CD4-positive, alpha-beta T cell treated with Interleukin-17A for 4 hours (primary cell): ENCODE data around the gene ZNF746.

Experiments
- DNase-seq: peaks from one replicate; pipeline ENCODE4 v3.0.0-alpha.2; 2020; ENCODE audit warnings: mixed read lengths

Gene ZNF746

DNA sequence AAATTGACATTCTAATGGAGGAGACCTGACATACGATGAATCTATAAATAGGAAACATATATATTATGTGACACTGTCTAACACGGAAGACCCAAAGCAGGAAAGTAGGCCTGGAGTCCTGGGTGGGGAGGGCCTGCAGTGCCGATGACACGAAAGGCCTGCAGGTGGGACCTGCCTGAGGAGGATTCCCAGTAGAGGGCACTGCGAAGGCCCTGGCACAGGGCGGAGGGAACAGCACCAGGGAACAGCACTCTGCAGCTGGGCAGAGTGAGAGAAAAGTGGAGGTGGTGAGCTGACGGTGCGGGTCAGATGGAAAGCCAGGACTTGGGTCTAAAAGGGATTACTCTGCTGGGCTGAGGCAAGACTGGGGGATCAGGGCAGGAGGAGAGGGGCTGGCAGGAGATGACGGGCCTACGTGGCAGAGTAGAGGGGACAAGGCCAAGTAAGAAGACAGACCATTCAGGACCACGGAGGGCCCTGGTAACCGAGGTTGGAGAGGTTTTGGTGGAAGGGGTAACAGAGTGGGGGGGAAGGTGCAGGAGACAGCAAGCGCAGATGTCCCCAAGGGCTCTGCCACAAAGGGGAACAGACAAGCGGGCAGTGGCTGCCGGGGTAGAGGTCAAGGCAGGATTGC is 8.1 kb downstream of the ZNF746 start:
- peak; percentile 30 for DNase-seq

DNA sequence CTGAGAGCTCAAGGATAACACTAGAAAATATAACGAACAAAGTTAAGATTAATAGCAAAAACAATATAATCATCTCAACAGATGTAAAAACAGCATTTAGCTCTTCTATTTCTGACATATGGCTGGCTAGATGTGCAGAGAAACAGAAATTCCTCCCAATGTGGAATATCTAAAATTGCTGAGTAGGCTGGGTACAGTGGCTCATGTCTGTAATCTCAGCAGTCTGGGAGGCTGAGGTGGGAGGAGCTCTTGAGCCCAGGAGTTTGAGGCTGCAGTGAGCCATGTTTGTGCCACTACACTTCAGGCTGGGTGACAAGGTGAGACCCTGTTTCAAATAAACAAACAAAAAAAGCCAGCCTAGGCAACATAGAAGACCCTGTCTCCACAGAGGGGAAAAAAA is 18.0 kb downstream of the ZNF746 start:
- no peak for DNase-seq

GRCh38 chr7:149478754-149479153 is 18.9 kb downstream of the ZNF746 start:
- no peak for DNase-seq

DNA sequence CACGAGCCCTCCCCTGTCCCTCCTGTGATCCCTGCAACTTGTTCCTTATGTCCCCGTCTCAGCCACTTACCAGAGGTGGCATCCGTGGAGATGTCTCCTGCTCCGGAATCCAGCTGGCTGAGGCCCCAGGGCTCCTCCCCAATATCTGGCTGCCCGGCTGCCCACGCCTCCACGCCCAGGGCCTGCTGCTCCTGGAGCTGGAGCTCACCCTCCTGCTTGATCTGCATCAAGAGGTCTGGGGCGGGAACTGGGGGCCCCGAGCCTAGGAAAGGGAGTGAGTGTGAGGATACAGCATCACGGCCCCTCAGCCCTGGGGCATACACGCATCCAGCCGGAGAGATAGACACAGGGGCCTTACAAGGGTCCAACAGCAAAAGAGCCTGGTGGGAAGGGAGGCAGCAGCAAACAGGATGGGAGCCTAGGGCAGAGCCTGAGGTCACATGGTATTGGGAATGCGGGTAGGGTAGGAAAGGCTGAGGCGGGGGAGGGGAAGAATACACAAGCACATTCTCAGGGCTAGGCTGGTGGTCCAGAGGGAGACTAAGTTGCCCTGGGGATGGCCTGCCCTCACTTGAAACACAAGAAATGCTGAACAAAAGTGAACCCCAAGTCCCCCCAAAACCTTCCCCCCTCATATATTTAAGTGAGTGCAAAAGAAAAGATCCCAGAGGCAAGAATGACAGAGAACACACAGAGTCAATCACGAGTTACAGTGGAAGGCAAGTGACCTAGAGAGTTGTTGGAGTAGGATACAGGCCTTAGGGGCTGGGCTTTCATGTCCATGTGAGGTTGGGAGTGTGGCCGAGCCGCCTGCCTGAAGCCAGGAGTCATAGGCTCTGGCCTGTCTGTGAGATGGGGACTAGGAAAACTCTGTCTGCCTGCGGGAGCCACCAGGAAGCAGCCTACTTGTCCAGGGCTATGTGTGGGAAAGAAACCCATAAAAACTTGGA is 19.8 kb downstream of the ZNF746 start:
- no peak for DNase-seq

DNA sequence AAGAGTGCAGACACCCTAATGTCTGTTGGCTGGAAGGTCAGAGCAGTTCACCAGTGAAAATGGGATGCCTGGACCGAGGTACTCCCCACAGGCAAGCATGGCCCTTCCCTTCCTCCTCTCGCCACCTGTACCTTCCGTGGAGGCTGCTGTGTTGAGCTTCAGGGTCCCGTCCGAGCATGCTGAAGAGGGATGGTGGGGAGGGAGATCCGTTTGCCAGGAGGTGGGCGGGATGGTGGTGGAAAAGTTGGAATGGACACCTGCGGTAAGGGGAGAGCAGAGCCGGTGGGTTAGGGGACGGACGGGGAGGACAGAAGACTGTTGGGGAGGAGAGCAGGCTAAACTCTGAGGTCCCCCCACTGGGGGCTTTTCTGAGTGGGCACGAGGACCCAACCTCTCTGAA is 20.8 kb downstream of the ZNF746 start:
- no peak for DNase-seq

- no peak for DNase-seq
These were observed 22.2 kb downstream of the ZNF746 start for GRCh38 chr7:149475121-149476045.

- no peak for DNase-seq
These were observed 23.1 kb downstream of the ZNF746 start for GRCh38 chr7:149474309-149475120.

DNA sequence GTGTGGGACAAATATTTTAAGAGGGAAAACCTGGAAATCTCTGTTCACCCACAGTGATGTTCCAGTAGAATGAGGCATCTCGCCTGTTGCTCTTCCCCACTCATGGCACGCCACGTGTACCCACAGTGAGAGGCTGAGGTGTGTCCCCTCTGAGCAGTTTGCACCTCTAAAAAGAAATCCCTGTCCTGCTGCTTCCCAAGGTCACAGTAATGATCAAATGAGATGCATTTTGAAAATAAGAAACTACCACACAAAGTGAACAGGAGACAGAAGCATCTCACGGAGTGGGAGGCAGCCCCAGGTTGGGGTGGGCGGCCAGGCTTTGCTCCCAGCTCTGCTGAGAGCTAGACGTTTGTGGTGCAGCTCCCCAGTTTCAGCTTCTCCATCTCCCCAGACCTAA is 24.4 kb downstream of the ZNF746 start:
- DNase-seq = no peak

DNA sequence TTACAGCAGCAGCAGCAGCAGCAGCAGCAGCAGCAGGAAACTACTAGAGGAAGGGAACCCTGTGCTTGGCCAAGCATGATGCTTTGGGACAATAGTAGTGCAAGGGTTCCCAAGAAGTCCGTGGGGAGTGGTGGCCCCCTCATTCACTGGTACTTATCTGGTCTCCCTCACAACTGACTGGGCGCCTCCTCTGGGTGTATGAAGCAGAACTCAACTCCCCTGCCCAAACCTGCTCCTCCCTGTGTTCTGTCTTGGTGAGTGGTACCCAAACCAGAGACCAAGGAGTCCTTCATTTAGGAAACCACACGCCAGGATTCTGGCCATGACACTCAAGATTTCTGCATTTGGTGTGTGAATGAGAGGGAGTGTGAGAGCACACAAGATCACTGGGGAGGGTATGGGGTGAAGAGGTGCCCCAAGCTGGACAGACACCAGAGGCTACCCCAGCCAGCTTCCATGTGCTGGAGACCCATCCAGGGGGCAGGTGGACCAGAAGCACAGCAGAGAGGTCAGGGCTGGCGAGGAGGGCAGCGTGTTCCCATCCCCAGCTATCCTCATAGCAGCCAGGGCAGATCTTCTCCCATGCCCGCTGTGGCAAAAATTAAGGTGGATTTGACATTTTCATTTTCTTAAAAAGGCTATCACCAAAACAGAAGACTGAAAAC is 26.2 kb downstream of the ZNF746 start:
- no peak for DNase-seq

DNA sequence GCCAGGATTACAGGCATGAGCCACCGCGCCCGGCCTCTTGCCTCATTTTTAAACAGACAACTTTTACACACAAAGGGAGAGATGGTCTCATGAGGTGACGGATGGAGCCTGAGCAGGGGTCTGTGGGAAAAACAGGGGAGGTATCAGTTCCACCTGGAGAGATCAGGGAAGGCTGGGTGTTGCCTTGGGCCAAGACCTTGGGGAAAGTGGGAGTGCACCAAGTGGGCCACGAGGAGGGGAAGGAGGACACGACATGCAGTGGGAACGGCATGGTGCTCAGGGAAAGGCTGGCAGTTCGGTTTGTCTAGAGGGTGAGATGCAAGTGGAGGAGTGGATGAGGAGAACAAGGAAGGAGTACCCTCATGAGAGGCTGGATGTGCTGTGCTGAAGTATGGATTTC is 27.8 kb downstream of the ZNF746 start:
- no peak for DNase-seq

GRCh38 chr7:149468208-149468607 is 29.4 kb downstream of the ZNF746 start:
- DNase-seq = no peak

- no peak for DNase-seq
These were observed 30.2 kb downstream of the ZNF746 start for GRCh38 chr7:149467321-149467859.

- no peak for DNase-seq
These were observed 31.2 kb downstream of the ZNF746 start for GRCh38 chr7:149466364-149466763.

DNA sequence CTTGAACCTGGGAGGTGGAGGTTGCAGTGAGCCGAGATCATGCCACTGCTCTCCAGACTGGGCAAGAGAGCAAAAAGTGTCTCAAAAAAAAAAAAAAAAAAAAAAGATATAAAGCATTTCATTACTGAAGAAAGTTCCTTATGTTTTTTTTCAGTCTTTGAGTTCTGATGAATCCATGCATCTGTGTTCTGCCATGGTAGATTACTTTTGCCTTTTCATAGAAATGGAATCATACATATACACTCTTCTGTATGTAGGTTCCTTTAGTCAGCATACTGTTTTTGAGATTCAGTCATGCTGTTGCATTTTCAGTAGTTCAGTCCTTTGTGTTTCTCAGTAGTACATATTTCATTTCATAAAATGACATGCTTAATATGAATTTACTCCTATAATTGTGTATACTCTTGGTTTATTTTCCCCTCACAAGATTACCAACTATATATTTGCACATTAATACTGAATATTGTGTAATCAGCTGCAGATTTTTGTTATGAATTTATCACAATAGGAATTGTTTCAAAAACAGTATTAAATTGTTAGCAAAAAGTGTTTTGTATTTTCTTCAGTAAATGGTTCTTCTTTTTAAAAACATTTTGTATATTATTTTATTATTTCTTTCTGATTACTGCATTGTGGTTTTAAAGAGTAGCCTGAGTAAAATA is 34.0 kb downstream of the ZNF746 start:
- no peak for DNase-seq

- no peak for DNase-seq
These were observed 35.5 kb downstream of the ZNF746 start for GRCh38 chr7:149462101-149462520.

DNA sequence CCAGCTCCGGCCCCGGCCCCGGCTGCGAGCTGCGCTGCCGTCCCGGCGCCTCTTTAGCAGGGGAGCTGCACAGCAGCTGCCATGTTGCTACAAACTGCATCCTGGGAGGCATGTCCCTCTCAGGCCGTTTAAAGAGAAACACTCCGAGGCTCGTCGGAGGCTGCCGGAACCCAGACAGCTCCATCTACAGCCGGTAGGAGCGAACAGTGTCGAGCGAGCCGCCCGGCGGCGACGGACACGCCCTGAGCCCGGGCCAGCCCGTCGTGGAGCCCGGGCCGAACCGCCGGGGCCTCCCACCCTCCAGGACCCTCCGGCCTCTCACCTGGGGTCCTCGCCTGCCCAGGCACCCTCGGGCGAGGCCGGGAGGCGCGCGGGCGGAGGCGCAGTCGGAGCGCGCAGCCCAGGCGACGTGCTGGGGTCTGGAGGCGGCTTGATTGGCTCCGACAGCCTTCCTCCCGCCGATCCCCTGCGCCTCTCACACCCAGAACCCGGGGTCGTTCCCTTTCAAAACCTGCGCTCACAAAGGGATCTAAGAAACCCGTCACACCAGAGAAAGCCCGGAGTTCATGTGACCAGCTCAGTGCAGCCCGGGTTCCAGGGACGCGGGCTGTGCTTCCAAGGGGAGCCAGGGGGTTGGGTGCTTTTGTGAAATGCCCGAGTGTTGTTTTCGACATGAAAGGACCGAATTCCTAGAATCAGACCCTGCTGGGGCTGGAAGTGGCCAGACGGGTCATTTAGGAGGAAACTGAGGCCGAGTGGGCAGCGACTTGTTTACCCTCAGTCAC is 36.9 kb downstream of the ZNF746 start, which contains the start of gene ZNF777:
Gene ZNF777 (minus strand): TSS at position 570 of the 785 bp plus-strand sequence. CDS start 5,040 bp downstream, outside the sequence.
- DNase-seq = peak; percentile 82

GRCh38 chr7:149459540-149460452 is 37.8 kb downstream of the ZNF746 start:
- DNase-seq = peak; percentile 10

- no peak for DNase-seq
These were observed 38.4 kb downstream of the ZNF746 start for GRCh38 chr7:149459201-149459539.

GRCh38 chr7:149458235-149458634 is 39.4 kb downstream of the ZNF746 start:
- DNase-seq = no peak
